GM19023 (cell line): ENCODE measurements around the gene RBM20.
"Not testable (repeated sequence)": the region's sequence is repeated elsewhere in the genome, so short reads cannot be mapped to it uniquely, and the experiment has no call there.

Source experiments
- ATAC-seq: cut with Tn5 transposase; IDR thresholded peaks from one replicate; pipeline ENCODE4 v1.9.1; 2021; ENCODE audit warnings: mild to moderate bottlenecking, moderate library complexity; ENCODE audit not compliant: unreplicated experiment

Gene RBM20

DNA sequence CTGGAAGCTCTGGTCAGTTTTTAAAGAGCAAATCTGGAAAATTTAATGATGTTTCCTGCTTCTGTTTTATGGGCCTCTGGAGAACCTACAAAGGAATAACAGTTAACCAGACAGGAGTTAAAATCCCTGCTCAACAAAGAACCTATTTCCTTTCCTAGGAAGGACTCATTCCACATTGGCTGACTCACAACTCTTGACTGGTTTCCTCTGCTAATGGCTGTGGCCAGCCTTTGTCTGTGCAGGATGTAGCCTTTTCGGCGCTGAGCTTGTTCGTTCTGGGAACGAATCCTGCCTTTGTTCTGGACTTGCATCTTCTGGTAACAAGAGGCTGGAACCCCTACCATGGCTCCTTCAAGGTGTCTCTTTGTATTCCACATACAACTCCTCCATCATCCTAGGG lies 114.8 kb downstream of the RBM20 start:
- no peak for ATAC-seq

GRCh38 chr10:110759523-110759922 lies 115.4 kb downstream of the RBM20 start:
- ATAC-seq = no peak

GRCh38 chr10:110762109-110762848 lies 118.1 kb downstream of the RBM20 start:
- no peak for ATAC-seq

DNA sequence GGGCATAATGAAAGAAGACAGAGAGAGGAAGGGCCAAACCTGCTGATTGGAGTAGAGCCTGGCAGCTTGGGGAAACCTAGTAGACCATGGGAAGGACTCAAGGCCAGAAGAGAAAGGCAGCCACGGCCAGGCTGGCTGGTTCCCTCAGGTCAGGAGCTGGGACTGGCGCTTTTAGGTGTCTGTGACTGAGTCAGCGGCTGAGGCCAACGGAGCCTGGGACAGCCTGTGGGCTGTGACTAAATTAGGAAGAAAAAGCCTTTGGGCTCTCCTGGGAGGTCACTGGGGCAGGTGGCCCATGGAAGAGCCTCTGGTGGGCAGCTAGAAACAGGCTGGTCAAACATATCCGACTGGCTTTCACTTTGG lies 118.7 kb downstream of the RBM20 start:
- ATAC-seq = no peak

GRCh38 chr10:110764378-110764777 lies 120.2 kb downstream of the RBM20 start:
- ATAC-seq = no peak

DNA sequence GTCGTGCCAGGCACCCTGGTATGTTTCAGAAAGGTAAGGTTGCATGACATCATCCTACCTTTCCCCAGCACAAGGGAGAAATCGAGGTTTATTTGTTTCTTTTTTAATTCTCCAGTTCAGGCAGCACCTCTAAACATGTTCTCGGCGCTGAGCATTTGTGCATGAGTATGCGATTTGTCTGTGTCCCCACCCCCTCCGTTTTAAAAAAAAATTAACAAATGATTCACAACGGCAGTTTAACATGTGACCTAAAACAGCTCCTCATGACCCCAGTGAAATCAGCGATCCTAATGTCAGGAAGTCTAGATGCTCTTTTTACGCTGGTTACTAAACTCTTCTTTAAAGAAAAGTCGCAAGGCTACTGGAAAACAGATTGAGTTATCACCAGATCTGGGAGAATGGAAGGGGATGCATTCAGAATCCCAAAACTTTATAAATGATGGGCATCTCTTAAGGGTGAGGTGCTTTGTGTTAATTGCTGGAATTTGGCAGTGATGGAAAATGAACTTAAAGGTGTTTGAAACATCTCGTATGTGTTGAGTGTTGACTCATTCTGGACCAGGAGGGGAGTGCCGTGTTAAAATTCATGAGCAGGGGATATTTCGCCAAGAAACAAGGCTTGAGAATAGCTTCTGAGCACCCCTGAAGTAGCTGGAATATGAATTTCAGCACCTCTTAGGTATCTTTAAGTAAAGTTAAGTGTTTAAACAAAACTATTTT lies 120.8 kb downstream of the RBM20 start:
- no peak for ATAC-seq

DNA sequence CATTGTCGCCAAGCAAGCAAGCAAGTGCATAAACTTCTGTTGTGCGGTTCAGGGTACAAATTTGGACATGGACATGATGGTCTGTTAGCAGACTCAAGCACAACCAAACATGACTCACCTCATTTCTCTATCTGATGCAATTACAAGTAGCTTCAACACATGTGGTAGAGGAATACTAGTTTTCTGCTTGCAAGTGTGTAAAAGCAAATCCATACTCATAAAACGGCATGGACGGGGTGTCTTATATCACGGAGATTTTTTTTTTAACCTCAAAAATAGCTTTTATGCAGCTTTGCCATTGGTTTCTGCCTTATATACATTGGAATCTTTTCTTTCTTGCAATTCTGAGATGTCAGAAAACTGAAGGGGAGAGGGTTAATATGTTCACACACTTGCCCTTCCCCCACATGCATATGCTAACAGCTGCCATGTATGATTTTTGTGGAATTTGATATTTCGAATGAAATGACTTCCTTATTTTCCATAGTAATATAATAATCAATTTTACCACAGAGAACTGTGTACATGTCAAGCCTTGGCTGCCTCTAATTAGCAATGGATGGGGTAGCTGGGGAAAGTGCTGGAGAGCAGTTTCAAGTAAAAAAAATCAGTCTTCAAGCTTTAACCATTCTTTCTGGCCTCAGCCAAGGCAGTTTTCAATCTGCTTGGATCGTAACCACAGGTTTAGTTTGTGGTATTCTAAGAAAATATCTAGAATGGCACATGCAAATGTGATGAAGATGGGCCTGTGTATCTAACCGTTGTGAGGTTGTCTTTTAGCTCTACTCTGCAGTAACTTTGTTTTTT lies 121.6 kb downstream of the RBM20 start:
- no peak for ATAC-seq

- not testable (repeated sequence) for ATAC-seq
Observed at GRCh38 chr10:110767601-110768000, 123.5 kb downstream of the RBM20 start.

- no peak for ATAC-seq
Observed at GRCh38 chr10:110770243-110770642, 126.1 kb downstream of the RBM20 start.

DNA sequence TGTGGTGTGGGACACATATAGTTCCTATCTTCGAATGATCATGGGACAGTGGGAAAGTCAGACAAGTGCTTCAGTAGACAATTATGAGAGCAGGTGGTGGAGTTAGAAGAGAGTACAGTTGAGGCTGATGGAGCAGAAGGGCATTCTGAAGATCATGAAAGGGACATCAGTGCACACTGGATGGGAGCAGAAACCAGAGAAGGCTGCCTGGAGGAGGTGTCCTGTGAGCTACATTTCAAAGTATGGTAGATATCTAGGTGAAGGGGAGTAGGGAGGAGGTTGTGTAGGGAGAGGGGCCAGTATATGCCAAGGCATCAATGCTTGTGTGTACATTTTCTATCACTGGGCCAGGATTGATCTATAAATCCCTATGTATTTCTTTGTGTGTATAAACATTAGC lies 127.3 kb downstream of the RBM20 start:
- no peak for ATAC-seq

DNA sequence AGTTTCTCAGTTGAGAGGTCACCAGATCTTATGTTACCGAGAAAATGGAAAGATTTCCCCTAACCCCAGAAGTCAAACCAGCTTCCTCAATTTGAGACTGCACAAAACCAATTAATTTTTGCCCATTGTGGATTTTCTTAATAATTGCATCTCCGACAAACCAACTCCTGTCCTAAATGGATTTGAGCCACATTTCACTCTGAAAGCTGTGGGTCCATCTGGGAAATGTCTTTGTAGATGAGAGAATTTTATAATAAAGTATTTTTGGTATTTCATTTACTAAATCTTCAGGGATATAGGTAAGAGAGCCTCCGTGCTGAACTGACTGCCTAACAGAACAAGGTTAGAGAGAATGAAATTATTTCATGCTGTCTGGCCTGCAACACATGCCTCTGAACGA lies 127.9 kb downstream of the RBM20 start:
- no peak for ATAC-seq

DNA sequence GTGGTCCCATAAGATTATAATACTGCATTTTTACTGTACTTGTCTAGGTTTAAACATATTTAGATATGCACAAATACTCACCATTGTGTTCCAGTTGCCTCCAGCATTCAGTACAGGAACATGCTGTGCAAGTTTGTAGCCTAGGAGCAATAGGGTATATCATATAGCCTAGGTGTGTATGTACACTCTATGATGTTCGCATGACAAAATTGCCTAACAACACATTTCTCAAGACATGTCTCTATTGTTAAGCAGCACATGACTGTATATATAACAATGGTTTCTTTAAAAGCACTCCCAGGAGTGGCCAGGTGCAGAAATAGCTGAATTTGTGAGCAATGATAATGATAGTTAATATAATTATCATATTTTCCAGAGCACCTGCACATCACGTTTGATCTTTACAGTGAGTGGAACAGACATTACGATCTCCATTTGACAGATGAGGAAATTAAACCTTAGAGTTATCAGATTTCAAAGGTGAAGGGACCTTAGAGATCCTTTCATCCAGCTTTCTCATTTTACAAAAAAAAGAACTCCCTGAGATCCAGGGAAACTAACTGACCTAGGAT lies 128.4 kb downstream of the RBM20 start:
- no peak for ATAC-seq

GRCh38 chr10:110773693-110774068 lies 129.5 kb downstream of the RBM20 start:
- no peak for ATAC-seq

- peak; percentile 94 for ATAC-seq
Observed at GRCh38 chr10:110774069-110775019, 130.2 kb downstream of the RBM20 start.

DNA sequence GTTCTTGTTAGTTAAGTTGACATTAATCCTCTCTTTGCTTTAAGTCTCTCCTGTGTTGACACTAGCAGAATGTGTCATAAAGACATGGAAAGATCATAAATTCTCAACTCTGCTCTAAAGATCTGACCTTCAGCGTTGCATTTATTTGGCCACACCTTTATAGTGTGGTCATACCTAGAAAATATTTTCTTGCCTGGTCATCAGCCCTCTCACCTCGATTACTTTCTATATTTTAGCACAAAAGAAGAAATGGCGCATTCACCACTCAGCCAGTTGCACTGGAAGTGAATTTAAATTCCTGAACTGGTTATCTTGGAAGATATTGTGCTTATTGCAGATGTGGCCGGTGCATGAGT lies 130.9 kb downstream of the RBM20 start:
- no peak for ATAC-seq

GRCh38 chr10:110775406-110775805 lies 131.3 kb downstream of the RBM20 start:
- no peak for ATAC-seq

- ATAC-seq = no peak
Observed at GRCh38 chr10:110777017-110777416, 132.9 kb downstream of the RBM20 start.

DNA sequence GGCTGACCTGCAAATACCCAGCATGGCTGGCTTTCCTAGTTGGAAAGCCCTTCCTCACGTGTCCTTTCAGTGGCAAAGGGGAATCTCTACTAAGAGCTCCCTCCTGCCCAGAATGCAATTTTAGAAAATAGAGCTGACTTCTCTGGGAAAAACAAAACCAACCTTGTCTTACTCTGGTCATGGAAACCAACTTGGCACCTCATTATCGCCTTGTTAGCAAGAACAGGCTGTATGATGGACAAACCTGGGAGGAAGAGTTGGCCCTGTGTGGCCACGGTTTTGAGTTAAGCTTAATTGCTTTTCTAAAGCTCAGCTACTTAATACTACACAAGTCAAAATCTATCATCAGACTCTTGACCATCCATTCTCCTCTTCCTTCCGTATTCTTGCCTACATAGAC lies 133.5 kb downstream of the RBM20 start:
- ATAC-seq = no peak

DNA sequence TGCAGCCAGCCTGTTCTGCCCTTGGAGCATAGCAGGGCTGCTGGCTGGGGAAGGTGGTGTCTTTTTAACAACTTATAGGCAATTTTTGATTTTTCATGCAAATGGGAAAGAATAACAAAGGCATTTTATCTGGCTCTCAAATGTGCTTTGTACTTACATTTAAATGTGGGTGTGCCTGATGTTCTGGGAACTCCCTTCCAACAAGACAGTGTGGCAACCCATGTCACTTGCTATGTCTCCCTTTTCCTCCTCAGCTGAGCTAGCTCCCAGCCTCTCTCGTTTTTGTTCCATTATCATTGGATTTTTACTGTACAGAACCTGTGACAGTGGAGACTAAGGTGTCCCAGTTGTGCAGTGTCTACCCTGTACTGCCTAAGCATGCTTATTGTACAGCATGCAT lies 134.1 kb downstream of the RBM20 start:
- no peak for ATAC-seq

- no peak for ATAC-seq
Observed at GRCh38 chr10:110779489-110779888, 135.4 kb downstream of the RBM20 start.
